K562 (cell line): ENCODE results near the gene ABCC10. TPM values are rescaled to one million over a fixed set of nuclear protein-coding genes. Genes with fewer than 3 reads are reported as not detected.

Source experiments
- ATAC-seq: fragments of 200-7000 bp; cut with Tn5 transposase; 3 replicates; pipeline ENCODE4 v1.9.1; 2020; ENCODE audit warnings: moderate library complexity
- BruUV-seq: library from RNA; stranded (reverse); fragments of 400-500 nt; replicated peaks from 2 replicates; lab custom pipeline; 2021; lab: Mats Ljungman, UMichigan
- CTCF ChIA-PET: fragments of 300-600 bp; formaldehyde crosslinking; extraction: SDS; loops from one replicate; lab custom pipeline; 2021; ENCODE audit warnings: low intra/inter-chr PET ratio; lab: Yijun Ruan, JAX
- POLR2A ChIA-PET: fragments of 300-600, 350-650 bp; sonication (Branson Sonifier 250); formaldehyde crosslinking; extraction: SDS; loops from one replicate; lab custom pipeline; 2021; ENCODE audit warnings: antibody characterized with exemption, inconsistent platforms; lab: Yijun Ruan, JAX
- DNase-seq, 4 experiments: peaks; one replicate each; pipeline versions ENCODE4 v3.0.0 to v3.0.0-alpha.2; 2011 to 2018; ENCODE audit warnings: low spot score in 3 of 4, mixed read lengths in 3 of 4; ENCODE audit errors: extremely low read depth in 1 of 4
- FAIRE-seq: peaks from 2 replicates; lab custom pipeline; 2011; peaks lifted over from hg19 to GRCh38; lab: Jason Lieb, UNC
- H2AFZ ChIP-seq: 2 replicates; pipeline ENCODE4 v1.6.0; 2011; ENCODE audit warnings: low read depth, low read length, control low read depth, inconsistent platforms
- H3K27ac ChIP-seq: fragments of 200-600 bp; 3 replicates; pipeline ENCODE4 v1.8.0; 2011; ENCODE audit warnings: low read depth, mild to moderate bottlenecking, control low read depth, inconsistent platforms, low read length, moderate library complexity, mixed read lengths; ENCODE audit errors: extremely low read depth
- H3K27me3 ChIP-seq, 2 experiments: fragments of 300-600 bp in 1 of 2; 2 replicates in 1 of 2; 3 replicates in 1 of 2; pipeline versions ENCODE4 v1.6.0 to v1.8.0; 2011; ENCODE audit warnings: inconsistent platforms in 2 of 2, low read length in 2 of 2, mild to moderate bottlenecking in 1 of 2, mixed read lengths in 1 of 2, moderate library complexity in 1 of 2; ENCODE audit not compliant: control insufficient read depth in 2 of 2, insufficient read depth in 2 of 2
- H3K36me3 ChIP-seq: fragments of 300-600 bp; 3 replicates; pipeline ENCODE4 v1.8.0; 2011; ENCODE audit warnings: mild to moderate bottlenecking, low read length, inconsistent platforms; ENCODE audit not compliant: control insufficient read depth, insufficient read depth
- H3K4me1 ChIP-seq, 2 experiments: fragments of 200-600 bp in 1 of 2; replicated peaks in 1 of 2; 2 replicates in 1 of 2; 3 replicates in 1 of 2; pipeline versions ENCODE4 v1.5.1 to v1.8.0; 2011; ENCODE audit warnings: inconsistent platforms in 2 of 2, low read length in 2 of 2, mild to moderate bottlenecking in 1 of 2, mixed read lengths in 1 of 2, moderate library complexity in 1 of 2; ENCODE audit not compliant: control insufficient read depth in 2 of 2, insufficient read depth in 2 of 2
- H3K4me2 ChIP-seq: 2 replicates; pipeline ENCODE4 v1.6.1; 2011; ENCODE audit warnings: low read length, control low read depth, inconsistent platforms, mixed read lengths; ENCODE audit not compliant: insufficient read depth
- H3K4me3 ChIP-seq: fragments of 200-600 bp; sonication (generic), shearing (Covaris generic); 2 replicates; pipeline ENCODE4 v1.5.1; 2016; ENCODE audit warnings: control low read depth, inconsistent platforms
- H3K79me2 ChIP-seq: fragments of 200-600 bp; 3 replicates; pipeline ENCODE4 v1.8.0; 2011; ENCODE audit warnings: low read length, inconsistent platforms; ENCODE audit not compliant: control insufficient read depth, insufficient read depth
- H3K9ac ChIP-seq, 2 experiments: 2 replicates each; pipeline versions ENCODE4 v1.6.0 to v1.6.1; 2011; ENCODE audit warnings: low read depth in 2 of 2, low read length in 2 of 2, control low read depth in 1 of 2, inconsistent platforms in 1 of 2, mild to moderate bottlenecking in 1 of 2, mixed read lengths in 1 of 2; ENCODE audit not compliant: insufficient read depth in 1 of 2
- H3K9me1 ChIP-seq: one replicate; pipeline ENCODE4 v1.6.0; 2011; ENCODE audit warnings: inconsistent platforms, mild to moderate bottlenecking, low read length, moderate library complexity; ENCODE audit not compliant: control insufficient read depth, insufficient read depth
- H3K9me3 ChIP-seq: replicated peaks from 2 replicates; pipeline ENCODE4 v1.5.1; 2011; ENCODE audit warnings: low read depth, low read length, inconsistent platforms; ENCODE audit not compliant: control insufficient read depth, insufficient read depth
- H4K20me1 ChIP-seq: replicated peaks from 2 replicates; pipeline ENCODE4 v1.6.1; 2011; ENCODE audit warnings: low read length, inconsistent platforms, mixed read lengths; ENCODE audit not compliant: control insufficient read depth, insufficient read depth
- BRD9 ChIP-seq: fragments of 450-650 bp; IDR thresholded peaks from 2 replicates; pipeline ENCODE4 v1.6.1; 2018; ENCODE audit warnings: low read depth; ENCODE audit not compliant: partially characterized antibody
- CBFA2T3 ChIP-seq: fragments of 450-650 bp; IDR thresholded peaks from 2 replicates; pipeline ENCODE4 v1.6.1; 2017
- CHAMP1 ChIP-seq: fragments of 450-650 bp; IDR thresholded peaks from 2 replicates; pipeline ENCODE4 v1.6.1; 2016; ENCODE audit warnings: mild to moderate bottlenecking
- CREB5 ChIP-seq: fragments of 250-450 bp; sonication (Bioruptor Pico); IDR thresholded peaks from 2 replicates; pipeline ENCODE4 v1.5.0; 2020; ENCODE audit warnings: mild to moderate bottlenecking
- DPF2 ChIP-seq: fragments of 450-650 bp; IDR thresholded peaks from 2 replicates; pipeline ENCODE4 v1.6.1; 2016
- E2F3 ChIP-seq: fragments of 250-450 bp; sonication (Bioruptor Pico); IDR thresholded peaks from 2 replicates; pipeline ENCODE4 v1.4.0; 2020; ENCODE audit warnings: mild to moderate bottlenecking
- MAFG ChIP-seq: fragments of 450-650 bp; conservative IDR thresholded peaks from 2 replicates; pipeline ENCODE4 v1.6.1; 2016; ENCODE audit warnings: missing genetic modification characterization, missing compliant biosample characterization
- MECOM ChIP-seq: fragments of 250-450 bp; sonication (Bioruptor Pico); IDR thresholded peaks from 2 replicates; pipeline ENCODE4 v1.8.0; 2022; ENCODE audit warnings: inconsistent platforms
- NFATC3 ChIP-seq: fragments of 450-650 bp; IDR thresholded peaks from 2 replicates; pipeline ENCODE4 v1.6.1; 2017; ENCODE audit warnings: mild to moderate bottlenecking
- NFIX ChIP-seq: fragments of 250-450 bp; sonication (Bioruptor Pico); IDR thresholded peaks from 2 replicates; pipeline ENCODE4 v1.4.0; 2020; ENCODE audit warnings: low read depth, mild to moderate bottlenecking, moderate library complexity
- NONO ChIP-seq, 2 experiments: fragments of 200-400 bp in 1 of 2; fragments of 450-650 bp in 1 of 2; formaldehyde crosslinking in 1 of 2; IDR thresholded peaks; 2 replicates each; pipeline ENCODE4 v1.6.1; 2017; ENCODE audit warnings: low read depth in 2 of 2, mild to moderate bottlenecking in 2 of 2, moderate library complexity in 2 of 2, low read length in 1 of 2
- NR2C2 ChIP-seq, 2 experiments: fragments of 200-800 bp in 1 of 2; sonication (Bioruptor generic) in 1 of 2; sonication (generic) in 1 of 2; formaldehyde crosslinking in 1 of 2; IDR thresholded peaks; 2 replicates each; pipeline versions ENCODE4 v1.6.1 to v1.8.0; 2016 to 2022; ENCODE audit warnings: mild to moderate bottlenecking in 1 of 2, missing compliant biosample characterization in 1 of 2, missing genetic modification characterization in 1 of 2, missing genetic modification reagents in 1 of 2
- RNF2 ChIP-seq: sonication (generic); IDR thresholded peaks from 2 replicates; pipeline ENCODE4 v1.6.1; 2016
- SAP30 ChIP-seq: fragments of 200-600 bp; sonication (generic); IDR thresholded peaks from 2 replicates; pipeline ENCODE4 v1.6.1; 2012; ENCODE audit warnings: borderline replicate concordance, low read depth, mild to moderate bottlenecking, moderate library complexity, low read length, control low read depth, inconsistent platforms; ENCODE audit not compliant: insufficient read depth, poor library complexity, severe bottlenecking
- ZNF592 ChIP-seq: fragments of 450-650 bp; IDR thresholded peaks from 2 replicates; pipeline ENCODE4 v1.6.1; 2017; ENCODE audit warnings: antibody characterized with exemption, mild to moderate bottlenecking
- WGBS: fragments of 100-300 bp; shearing (Covaris generic); methylation state at CpG from one replicate; pipeline ENCODE4 v1.1.6; 2016; ENCODE audit warnings: low coverage, mixed read lengths; ENCODE audit not compliant: insufficient coverage; ENCODE audit errors: missing lambda C conversion rate; 5-methylcytosine and 5-hydroxymethylcytosine counted together
- in situ Hi-C: fragments of 300-500 bp; cut with MboI; formaldehyde crosslinking; loops from 4 replicates; pipeline ENCODE4 v1.15.0; 2018; ENCODE audit warnings: inconsistent platforms, mixed read lengths
- intact Hi-C: fragments of 100-400 bp; cut with micrococcal nuclease; formaldehyde crosslinking; loops from 2 replicates; pipeline ENCODE4 v1.14.2; 2022
- polyA plus RNA-seq, 8 experiments: library from polyadenylated mRNA; depleted of rRNA in 4 of 8; stranded (reverse) in 5 of 8; unstranded in 3 of 8; fragments of >200 nt; fragmentation: Nextera tagmentation in 2 of 8; fragmentation: Illumina TruSeq in 1 of 8; extraction: Ambion mirVana in 2 of 8; extraction: Trizol in 1 of 8; gene quantifications; 2 replicates each; pipeline versions ENCODE4 v1.2.1 to v1.2.3, GENCODE V29; 2011 to 2014; ENCODE audit warnings: inconsistent platforms in 1 of 8, missing spikeins in 1 of 8
- total RNA-seq, 7 experiments: library from RNA; depleted of rRNA in 6 of 7; stranded (reverse); fragments of >200 nt in 6 of 7; fragmentation: Illumina TruSeq in 2 of 7; extraction: Trizol in 2 of 7; gene quantifications; 2 replicates each; pipeline versions ENCODE4 v1.2.1 to v1.2.3, GENCODE V29; 2011 to 2021; ENCODE audit warnings: low replicate concordance in 1 of 7

ABCC10 gene
- total and polyA plus RNA-seq, 9 of the 15 experiments (the other 6 are each of a cell fraction or from before 2014, with no cell fraction given), result 2.4 to 29.1 (median 13.7) TPM

- 0 out of 3 replicates have a peak, but pooled peaks cover 3% of the 10 kb centered on the region for H3K79me2 ChIP-seq
- POLR2A ChIA-PET, result interaction anchor here (0.7 to 8.5 kb wide), 9 partner anchors 9 to 312 kb away, joined by 3 to 54 read pairs (median 4); partner anchors contain the start of genes CUL9 and LRRC73
- H2AFZ ChIP-seq, result no peak overlapping the region
- no peaks in the 10 kb centered on the region for H3K9me3 ChIP-seq
- no peak overlapping the region for H3K27ac ChIP-seq
- H4K20me1 ChIP-seq, result peaks cover 24% of the 10 kb centered on the region
- in situ Hi-C loops (loop anchor here (5.0 kb wide), 1 partner anchor 232 kb away; no protein-coding TSS in a partner anchor), intact Hi-C loops (no loop called here)
- FAIRE-seq (peak; percentile 79), ATAC-seq (peak; percentile 57), DNase-seq (peak; percentile 49 to 63 (median 56))
- no peak overlapping the region for H3K4me3 ChIP-seq
- peak overlapping the region in 1 of 2 experiments; percentile 61; a peak in 1 of 4 replicates for H3K9ac ChIP-seq
- CTCF ChIA-PET, result no interaction called here
- WGBS, result 12% methylated on average over 3 of the region's 6 CpGs
- H3K36me3 ChIP-seq, result peaks cover 19% of the 10 kb centered on the region; the same call in 2 of the 3 replicates
- peak overlapping the region; percentile 35; the same call in 1 of the 2 replicates for H3K4me2 ChIP-seq
- no TSS peak for BruUV-seq
- peaks cover 3% of the 10 kb centered on the region for H3K9me1 ChIP-seq
- no peaks in the 10 kb centered on the region for H3K27me3 ChIP-seq
- peaks cover 16 to 31% of the 10 kb centered on the region in 2 experiments for H3K4me1 ChIP-seq
- no peak for TF ChIP-seq NONO (IDR thresholded peaks at IDR 0.05; ENCODE audit: low read depth in 2 of 2, low read length in 1 of 2)
- TF ChIP-seq CHAMP1, result no peak
- no peak for TF ChIP-seq MECOM
- TF ChIP-seq SAP30, result no peak
- TF ChIP-seq ZNF592, result no peak
- TF ChIP-seq DPF2, result peak; percentile 77
- TF ChIP-seq CREB5, result no peak
- no peak for TF ChIP-seq NFATC3
- no peak for TF ChIP-seq E2F3 (CRISPR knock-in tag)
- TF ChIP-seq NR2C2 (CRISPR knock-in tag; IDR thresholded peaks at IDR 0.05), result no peak
- TF ChIP-seq NR2C2 (tag; IDR thresholded peaks at IDR 0.05), result no peak
- 0 out of 2 replicates have a peak, but pooled peaks have one; percentile 9 for TF ChIP-seq MAFG (tag)
- no peak for TF ChIP-seq NFIX (CRISPR knock-in tag)
- peak; percentile 28; the same call in 1 of the 2 replicates for TF ChIP-seq CBFA2T3
- no peak for TF ChIP-seq BRD9
- TF ChIP-seq RNF2, result no peak
Observed at GRCh38 chr6:43494321-43494720, 67.0 kb downstream of the ABCC10 start.
